ENCODE results near the gene LRP1B.
"Not testable (repeated sequence)": the region's sequence is repeated elsewhere in the genome, so short reads cannot be mapped to it uniquely, and the experiment has no call there.

LRP1B gene

DNA sequence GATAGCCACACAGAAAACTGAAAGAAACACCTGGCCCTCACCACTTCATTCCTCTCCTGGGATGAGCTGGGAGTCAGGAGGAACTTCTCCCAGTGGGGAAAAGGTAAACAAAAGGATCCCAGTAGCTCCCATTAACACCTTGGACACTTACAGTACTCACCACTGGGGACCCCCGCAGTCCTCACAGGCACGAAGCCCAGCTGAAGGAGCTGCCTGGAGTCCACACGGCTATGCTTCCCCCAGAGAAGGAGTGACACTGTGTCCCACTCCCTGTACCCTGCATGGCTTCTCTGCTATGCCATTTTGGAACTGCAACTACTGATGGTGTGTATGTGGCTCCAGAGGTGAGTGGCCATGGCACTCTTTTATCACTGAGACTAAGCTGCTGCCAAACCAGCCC is 1565.1 kb downstream of the LRP1B start:
- DNase-seq: no peak

DNA sequence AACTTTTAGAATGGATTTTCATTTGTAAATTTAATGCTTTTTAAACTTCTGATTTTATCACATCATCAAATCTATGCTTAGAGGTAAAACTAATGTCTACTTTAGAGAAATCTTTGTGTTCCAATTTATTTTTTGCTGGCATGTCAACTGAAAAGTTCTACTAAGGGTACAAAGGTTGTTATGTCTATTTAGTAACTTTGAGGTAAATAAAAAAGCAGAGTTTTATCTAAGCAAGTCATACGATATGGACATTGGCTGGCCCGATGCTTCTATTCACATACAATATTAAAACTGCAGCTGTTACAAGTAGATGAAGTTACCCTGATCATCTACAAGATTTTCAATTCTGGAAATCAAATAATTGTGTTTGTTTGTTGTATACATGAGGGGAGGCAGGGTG is 1575.1 kb downstream of the LRP1B start:
- no peak for DNase-seq

DNA sequence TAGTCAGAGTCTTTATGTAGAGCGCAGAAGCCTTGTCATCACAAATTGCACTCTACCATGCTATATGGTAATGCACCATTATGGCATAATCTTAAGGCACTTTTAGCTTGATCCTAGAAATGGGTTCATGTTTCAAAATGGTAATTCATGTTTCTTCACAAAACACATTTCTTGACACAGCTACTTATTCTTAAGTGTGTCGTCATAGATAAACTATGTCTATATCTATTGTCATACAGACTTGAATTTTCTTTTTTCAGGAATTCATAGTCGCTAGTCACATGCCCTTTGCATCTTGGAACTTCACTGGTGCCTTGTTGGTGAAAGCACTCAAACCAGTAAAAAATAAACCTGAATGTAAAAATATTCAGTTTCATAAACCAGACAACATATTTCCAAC is 1578.2 kb downstream of the LRP1B start:
- DNase-seq: no peak

DNA sequence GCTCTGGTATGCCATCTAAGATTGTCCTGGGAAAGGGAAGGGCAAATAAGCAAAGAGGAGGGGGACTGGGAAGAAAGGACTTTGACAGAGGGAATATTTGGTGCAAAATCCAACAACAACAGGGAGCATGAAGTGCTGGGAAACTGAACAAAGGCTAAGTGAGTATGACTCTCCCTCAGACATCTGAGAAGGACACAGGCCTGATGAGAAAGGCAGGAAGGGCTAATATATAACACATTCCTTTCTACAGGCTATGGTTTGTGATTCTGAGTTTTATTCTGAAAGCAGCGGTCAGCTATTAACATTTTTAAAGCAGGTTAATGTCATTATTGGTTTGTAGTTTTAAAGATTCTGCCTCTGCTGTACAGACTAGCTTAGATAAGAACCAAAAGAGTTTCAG is 1579.5 kb downstream of the LRP1B start:
- DNase-seq: no peak

DNA sequence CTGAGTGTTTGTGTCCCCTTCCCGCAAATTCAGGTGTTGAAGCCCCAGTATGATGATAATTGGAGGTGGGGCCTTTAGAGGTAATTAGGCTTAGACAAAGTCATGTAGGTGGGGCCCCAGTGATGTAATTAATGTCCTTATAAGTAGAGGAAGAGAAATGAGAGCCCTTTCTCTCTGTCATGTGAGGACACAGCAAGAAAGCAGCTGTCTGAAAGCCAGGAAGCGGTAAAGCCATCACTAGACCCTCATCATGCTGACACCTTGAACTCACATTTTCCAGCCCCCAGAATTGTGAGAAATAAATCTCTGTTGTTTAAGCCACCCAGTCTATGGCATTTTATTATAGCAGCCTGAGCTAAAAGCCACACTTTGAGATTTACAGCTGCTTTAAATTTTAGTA is 1580.0 kb downstream of the LRP1B start:
- peak; percentile 10 for DNase-seq

DNA sequence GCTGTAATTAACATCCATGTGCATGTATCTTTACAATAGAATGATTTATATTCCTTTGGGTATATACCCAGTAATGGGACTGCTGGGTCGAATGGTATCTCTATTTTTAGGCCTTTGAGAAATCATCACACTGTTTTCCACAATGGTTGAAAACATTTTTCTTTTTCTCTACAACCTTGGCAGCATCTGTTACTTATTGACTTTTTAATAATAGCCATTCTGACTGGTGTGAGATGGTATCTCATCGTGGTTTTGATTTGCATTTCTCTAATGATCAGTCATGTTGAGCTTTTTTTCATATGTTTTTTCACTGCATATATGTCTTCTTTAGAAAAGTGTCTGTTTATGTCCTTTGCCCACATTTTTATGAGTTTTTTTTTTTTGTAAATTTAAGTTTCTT is 1586.0 kb downstream of the LRP1B start:
- DNase-seq: not testable (repeated sequence)

DNA sequence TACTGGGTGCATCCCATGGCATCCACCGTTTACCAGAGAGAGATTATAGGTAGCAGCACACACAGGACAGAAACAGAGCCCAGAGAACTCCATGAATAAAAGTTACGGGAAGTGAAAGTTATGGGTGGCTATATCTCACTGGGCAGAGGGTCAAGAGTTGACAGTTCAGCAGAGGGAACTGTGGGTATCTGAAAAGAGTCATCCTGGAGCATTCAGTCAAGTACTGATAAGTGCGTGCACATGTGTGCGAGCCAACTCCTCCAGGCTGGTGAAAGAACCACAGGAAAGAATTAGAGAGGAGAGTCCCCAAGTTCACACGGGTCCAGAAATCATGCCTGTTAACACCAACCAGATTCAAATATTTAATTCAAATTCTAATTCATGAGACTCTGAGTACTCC is 1588.2 kb downstream of the LRP1B start:
- no peak for DNase-seq

DNA sequence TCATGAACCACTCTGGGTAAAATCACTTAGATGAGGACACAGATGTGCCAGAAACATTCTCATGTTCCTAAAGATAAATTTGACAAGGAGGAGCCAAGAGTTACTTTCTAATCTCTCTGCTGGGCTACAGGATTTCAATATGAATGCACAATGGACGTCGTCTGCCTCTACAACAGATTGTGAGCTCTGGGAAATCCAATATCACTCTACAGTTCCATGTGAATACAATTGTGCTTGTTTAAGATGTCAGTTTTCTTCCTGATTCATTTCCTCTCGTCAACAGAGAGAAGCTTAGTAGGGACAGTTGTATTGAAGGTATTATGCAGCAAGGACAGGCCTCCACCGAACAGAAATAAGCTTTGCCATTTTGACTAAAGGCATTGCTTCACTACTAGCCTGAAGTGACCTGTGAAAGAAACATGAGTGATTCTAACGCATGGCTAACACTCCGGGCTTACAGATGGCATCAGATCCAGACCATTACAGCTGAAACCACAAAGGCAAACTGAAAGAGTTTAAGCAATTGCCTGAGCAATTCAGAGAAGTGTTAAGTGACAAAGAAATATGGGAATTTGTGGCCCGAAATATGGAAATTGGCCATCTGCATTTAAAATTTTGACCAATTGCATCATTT is 1591.5 kb downstream of the LRP1B start:
- DNase-seq: no peak

DNA sequence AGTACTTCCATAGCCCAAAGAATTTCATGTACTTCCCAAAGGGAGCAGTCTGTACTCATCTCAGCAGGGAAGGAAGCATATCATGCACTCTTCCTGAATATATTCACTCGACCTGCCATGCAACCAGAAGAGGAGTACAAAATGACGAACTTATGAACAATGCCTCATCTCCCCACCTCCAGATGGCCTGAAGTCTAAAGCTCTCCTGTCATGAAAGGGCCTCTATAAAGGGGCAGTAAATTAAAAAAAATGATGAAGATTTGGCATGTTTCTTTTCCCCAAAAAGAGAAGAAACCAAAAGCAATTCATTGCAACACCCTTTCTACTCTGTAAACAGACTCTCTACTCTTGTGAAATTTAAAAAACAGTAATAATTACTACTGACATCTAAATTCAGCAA is 1601.1 kb downstream of the LRP1B start:
- no peak for DNase-seq

DNA sequence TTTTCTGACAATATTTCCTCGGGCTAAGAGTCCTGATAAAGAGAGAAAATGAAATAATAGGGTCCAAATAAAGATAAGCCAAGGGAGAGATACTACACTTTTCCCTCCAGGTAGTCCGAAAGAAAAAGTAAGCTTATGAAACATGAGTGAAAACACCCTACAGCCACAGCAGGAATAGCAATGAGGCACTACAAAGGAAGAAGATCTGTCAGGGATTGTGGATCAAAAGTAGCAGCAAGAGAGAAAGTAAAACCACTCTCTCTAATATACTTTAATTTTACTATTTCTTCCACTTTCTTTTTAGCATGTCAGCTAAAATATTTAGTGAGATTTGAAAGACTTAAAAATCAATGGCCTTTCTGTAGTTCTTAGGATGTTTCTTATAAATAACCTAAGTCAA is 1601.8 kb downstream of the LRP1B start:
- no peak for DNase-seq

DNA sequence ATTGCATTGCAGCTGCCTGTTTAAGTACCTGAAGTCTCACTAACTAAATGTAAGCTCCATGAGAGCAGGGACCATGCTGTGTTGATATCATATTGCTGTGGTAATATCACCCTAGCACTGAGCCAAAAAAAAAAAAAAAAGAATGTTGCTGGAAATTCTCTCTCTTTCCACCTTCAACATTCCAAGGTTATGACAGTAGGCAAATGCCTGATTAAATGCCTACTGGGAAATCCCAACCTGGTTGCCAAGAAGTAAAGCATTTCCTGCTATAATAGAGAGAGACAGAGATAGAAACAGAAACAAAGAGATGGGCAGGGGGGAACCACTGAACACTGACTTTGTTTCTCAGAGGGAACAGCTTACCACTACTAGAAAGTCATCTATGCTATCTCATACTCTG is 1604.2 kb downstream of the LRP1B start:
- no peak for DNase-seq

DNA sequence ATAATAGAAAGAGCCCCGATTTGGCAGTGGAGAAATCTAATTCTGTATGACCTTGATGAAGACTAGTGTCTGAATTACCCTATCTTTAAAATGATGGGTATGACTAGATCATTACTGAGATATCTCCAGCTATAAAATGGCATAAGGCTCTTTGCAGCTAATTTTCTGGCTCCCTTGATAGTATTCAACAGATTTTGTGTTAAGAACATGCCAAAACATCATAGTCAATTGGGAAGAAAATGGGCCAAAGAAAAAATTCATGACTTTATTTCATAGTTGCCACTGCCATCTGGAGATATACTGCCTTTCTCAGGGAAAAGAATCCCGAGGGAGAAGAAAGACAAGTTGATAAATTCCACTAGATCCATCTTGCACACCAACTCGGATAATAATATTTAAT is 1618.7 kb downstream of the LRP1B start:
- no peak for DNase-seq

DNA sequence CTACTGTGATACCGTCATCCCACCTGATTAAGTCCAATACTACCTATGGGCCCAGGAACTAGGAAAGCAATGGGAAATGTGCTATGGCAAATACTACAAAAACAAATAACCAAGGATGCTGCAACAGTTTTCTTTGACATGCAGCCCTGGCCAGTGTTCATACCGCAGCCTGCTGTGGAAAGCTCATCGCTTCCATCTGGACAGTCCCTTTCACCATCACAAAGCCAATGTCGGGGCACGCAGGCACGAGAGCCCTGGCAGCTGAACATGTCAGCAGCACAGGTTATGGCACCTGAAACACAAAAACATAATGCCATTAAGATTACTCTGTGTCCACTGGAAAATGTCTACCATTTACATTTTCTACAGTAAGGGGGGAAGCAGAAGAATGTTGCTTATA is 1621.1 kb downstream of the LRP1B start:
- DNase-seq: no peak

DNA sequence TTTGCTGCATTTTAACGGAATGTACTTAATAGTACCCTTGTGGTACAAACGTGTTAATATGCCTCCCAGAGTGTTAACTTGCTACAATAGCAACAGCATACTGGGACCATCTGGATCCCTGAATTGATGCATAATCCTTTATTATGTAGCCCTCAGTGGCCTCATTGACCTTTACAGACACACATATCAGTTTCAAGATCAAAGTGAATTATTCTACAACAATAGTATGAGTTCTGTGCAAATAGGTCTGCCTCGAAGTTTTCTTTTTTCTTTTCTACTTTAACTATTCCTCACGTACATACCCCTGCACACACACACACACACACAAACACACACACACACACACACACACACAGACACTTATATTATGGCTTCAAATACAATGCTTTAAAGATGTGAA is 1622.1 kb downstream of the LRP1B start:
- peak; percentile 22 for DNase-seq

DNA sequence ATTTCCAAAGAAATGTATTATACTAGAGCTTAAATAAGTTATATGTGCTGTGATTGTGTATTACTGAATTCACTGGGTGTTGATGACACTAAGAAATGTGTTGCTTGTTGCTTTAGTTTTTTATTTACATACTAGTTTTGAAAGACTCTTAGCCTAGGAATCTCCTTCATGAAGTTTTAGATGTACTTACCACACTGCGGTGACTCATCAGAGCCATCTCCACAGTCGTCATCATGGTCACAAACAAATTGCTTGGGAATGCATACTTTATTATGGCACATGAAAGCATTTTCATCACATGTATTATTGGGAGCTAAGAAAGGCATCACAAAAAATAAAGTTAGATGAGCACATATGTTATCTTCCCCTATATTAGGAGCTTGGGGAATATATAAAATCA is 1624.2 kb downstream of the LRP1B start:
- DNase-seq: no peak

DNA sequence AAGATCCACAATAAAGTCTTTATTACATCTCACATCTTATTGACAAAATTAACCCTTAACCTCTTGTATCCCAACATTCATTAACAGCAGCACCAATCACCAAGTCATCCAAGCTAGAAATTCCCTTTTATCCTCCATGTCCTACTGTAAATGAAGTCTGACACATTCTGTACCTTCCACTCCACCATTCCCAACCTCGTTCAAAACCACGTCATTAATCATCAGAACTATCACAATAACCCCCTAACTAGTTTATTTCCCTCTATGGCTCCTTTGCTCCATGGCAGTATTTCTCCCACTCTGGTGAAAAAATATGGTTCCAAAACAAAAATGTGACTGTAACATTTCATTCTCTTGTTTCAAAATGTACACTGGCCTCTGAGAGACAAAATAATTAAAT is 1626.2 kb downstream of the LRP1B start:
- no peak for DNase-seq

DNA sequence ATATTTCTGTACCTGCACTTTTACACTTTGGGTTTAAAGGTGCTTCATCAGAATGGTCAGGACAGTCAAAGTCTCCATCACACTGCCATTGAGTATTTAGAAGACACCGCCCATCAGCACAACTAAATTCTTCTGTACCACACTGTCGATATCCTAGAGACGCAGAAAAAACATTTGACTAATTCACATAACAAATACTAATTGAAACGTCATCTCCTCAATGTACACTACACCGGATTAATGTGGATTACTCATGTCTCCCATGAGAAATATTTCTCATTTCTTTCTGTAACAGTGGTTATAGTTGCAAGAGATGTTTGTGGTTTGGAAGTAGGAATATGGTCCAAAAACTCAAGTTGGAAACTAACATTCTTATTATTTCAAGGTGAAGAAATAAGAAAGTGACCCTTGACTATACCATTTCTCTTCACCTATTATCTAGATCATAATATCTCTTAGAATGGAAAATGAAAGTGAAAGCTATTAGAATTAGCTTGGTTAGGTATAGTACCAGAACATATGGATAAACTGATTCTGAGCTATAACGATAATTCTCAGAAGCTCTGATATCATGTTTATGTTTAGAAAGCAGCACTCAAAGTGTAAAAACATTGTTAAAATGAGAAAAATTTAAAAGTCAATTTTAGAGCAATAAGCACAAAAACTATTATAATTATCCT is 1627.7 kb downstream of the LRP1B start:
- no peak for DNase-seq

DNA sequence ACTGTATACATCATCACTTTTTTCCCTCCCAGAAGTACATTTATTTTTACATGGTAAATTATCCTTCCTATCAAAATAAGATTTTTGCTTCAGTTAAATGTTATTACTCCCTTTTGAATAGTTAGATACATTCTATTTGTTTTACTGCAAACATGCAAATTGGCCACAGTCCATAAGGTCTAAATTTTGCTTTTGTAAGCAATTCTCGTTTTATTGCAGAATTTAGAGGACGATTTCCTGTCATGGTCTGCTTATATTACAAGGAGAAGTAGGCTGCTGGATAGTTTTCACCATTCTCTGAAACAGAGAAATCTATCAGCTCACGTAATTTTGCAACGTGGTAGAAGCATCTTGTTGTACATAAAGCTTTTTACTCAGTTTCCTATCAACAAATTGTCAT is 1632.5 kb downstream of the LRP1B start:
- DNase-seq: no peak

DNA sequence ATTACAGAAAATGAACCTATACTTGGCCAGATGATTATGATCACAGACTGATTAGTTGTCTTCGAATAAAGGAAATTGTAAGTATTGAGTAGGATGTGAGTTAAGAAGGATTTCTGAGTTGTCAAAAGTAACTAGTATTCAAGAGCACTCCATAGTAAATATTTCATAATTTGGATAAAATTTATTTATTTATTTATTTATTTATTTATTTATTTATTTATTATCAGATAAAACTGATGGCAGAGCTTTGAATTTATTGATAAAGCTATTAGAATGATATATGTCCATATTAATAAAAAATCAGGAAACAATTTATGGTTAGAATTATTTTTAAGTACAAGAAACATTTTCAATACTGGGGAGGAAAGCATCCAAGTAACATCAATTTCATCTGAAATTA is 1634.1 kb downstream of the LRP1B start:
- DNase-seq: no peak

DNA sequence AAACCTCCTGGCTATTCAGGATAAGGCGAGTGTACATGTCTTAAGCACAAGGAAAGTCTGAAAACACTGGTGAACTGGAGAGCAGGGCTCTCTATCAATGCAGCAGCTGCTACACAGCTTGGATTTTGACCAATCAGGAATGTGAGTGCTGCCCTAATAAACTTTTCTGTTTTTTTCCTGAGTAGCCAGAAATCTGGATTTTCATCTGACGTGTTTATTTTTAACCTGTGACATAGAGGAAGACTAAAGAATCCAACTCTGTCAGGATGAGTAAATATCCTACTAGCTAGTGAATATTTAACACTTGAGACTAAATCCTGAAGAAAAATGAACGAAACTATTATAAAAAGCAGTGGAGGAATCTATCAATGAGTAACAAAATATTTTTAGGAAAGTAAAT is 1638.9 kb downstream of the LRP1B start:
- DNase-seq: no peak

DNA sequence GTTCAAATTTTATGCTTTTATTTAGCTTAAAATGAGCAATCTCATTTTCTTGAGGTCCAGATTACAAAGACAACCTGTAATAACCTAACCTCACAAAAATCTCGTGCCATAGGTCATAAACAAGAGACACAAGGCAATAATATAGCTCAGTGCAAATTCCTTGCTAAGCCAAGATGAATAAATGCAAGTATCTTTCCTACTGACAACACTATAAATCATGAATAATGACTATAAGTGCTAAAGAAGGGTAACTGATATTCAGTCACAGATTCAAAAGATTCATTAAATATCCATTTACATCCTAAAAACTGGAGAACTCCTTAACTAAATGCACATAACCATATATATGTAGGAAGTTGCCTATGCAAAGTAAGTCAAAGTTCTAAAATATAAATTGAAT is 1641.6 kb downstream of the LRP1B start:
- no peak for DNase-seq

DNA sequence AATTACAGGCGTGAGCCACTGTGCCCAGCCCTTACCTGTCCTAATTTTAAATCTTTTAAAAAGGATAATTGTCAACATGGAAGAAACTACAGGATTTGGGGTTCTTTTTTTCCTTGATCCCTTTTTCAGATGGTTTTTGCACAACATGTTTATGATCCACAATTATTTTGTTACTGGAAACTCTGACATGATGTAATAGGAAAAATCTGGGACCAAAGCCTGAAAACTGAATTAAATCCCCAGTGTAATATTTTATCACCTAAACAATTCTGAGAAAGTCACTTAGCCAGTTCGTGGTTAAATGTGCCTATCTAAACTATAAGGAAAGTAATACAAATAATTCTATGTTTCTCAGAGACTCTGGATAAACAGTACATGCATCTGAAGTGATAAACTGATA is 1649.7 kb downstream of the LRP1B start:
- no peak for DNase-seq

DNA sequence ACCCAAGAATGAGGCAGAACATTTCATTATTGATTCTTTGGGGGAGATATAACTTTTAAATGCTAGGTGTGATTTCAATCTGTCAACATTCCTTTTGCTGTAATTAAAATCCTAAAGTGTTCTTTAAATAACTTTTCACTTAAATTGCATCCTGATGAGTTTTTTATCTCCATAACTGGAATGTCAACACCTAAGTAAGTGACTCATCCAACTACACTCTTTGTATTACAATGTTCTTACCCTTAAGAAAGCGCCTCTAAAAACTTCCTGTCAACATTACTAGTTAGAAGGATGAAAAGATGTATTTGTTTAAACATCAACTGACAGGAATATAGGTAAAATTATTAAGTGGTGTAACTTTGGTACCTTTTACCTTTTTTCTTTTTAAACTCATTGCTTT is 1657.0 kb downstream of the LRP1B start:
- DNase-seq: peak; percentile 36

DNA sequence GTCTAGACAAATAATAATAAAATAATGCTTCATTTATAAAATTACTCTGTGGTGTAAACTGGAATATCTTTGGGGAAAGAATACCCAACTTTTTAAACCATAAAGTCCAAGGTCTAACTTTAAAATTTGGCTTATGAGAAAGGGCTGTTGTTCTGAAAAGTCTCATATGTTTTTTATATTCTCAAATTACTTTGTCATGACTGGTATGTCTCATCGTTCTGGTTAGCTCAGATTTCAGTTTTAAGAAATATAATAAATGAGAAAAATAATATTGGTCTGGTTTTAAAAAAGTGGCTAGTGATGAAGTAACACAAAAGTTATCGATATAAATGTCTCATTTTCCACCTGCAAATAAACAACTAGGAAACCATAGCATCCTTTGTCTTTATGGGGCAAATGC is 1658.1 kb downstream of the LRP1B start:
- DNase-seq: no peak

DNA sequence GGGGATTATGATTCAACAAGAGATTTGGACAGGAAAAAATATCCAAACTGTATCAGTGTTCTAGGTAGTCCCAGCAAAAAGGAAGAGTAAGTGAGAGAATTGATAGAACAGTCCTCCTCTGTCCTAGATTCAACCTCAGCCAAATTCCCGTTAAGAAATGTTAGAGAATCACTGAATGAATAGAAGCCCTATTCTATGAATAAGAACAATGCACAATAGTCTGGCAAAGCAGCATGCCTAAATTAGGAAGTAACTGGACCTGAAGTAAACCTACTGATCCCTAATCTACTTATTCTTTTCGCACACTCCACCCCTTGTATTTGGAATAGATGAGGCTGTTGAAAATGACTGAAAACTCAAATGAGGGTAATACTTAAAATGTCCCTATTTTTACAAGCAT is 1665.5 kb downstream of the LRP1B start:
- no peak for DNase-seq

All from NCI-H146 (cell line).